ENCODE measurements around the gene LMLN.
"Not testable (repeated sequence)": the region's sequence is repeated elsewhere in the genome, so short reads cannot be mapped to it uniquely, and the experiment has no call there.

The LMLN gene

GRCh38 chr3:197950677-197951061, 9.3 kb upstream of the LMLN start:
- Mint-ChIP-seq H3K4me1 (peaks cover 56% of the 10 kb centered on the region), H3K9me3 (no peaks in the 10 kb centered on the region)

GRCh38 chr3:197951392-197951990, 8.5 kb upstream of the LMLN start:
- peaks cover 56% of the 10 kb centered on the region for H3K4me1 Mint-ChIP-seq
- H3K4me3 Mint-ChIP-seq: peak overlapping the region; percentile 100
- H3K27me3 Mint-ChIP-seq: no peaks in the 10 kb centered on the region
- peak overlapping the region; percentile 99 for H3K27ac Mint-ChIP-seq
- ATAC-seq: no peak
- H3K9me3 Mint-ChIP-seq: no peaks in the 10 kb centered on the region
- H3K36me3 Mint-ChIP-seq: peaks cover 55% of the 10 kb centered on the region

More at GRCh38 chr3:197950677-197951061, 9.3 kb upstream of the LMLN start:
- H3K36me3 Mint-ChIP-seq: peaks cover 51% of the 10 kb centered on the region
- no peaks in the 10 kb centered on the region for H3K27me3 Mint-ChIP-seq
- no peak for ATAC-seq
- peak overlapping the region; percentile 99 for H3K27ac Mint-ChIP-seq
- H3K4me3 Mint-ChIP-seq: peak overlapping the region; percentile 100

- Mint-ChIP-seq H3K4me1 (peaks cover 63% of the 10 kb centered on the region), H3K27me3 (no peaks in the 10 kb centered on the region), H3K4me3 (peak overlapping the region; percentile 62), H3K9me3 (no peaks in the 10 kb centered on the region), H3K36me3 (peaks cover 64% of the 10 kb centered on the region), H3K27ac (peak overlapping the region; percentile 99)
- ATAC-seq: no peak
Measured at GRCh38 chr3:197952440-197952839, 7.6 kb upstream of the LMLN start.

- Mint-ChIP-seq H3K9me3 (no peaks in the 10 kb centered on the region), H3K4me3 (peak overlapping the region; percentile 42), H3K36me3 (peaks cover 70% of the 10 kb centered on the region), H3K27me3 (no peaks in the 10 kb centered on the region), H3K27ac (no peak overlapping the region), H3K4me1 (peaks cover 72% of the 10 kb centered on the region)
- no peak for ATAC-seq
Measured at GRCh38 chr3:197953325-197953724, 6.7 kb upstream of the LMLN start.

GRCh38 chr3:197953881-197954280, 6.1 kb upstream of the LMLN start:
- no peaks in the 10 kb centered on the region for H3K9me3 Mint-ChIP-seq
- peaks cover 73% of the 10 kb centered on the region for H3K36me3 Mint-ChIP-seq
- no peak overlapping the region for H3K27ac Mint-ChIP-seq
- ATAC-seq: no peak
- peaks cover 77% of the 10 kb centered on the region for H3K4me1 Mint-ChIP-seq
- H3K27me3 Mint-ChIP-seq: no peaks in the 10 kb centered on the region
- peak overlapping the region; percentile 42 for H3K4me3 Mint-ChIP-seq

GRCh38 chr3:197955892-197956477, 4.0 kb upstream of the LMLN start:
- Mint-ChIP-seq H3K4me1 (peaks cover 74% of the 10 kb centered on the region), H3K9me3 (no peaks in the 10 kb centered on the region), H3K36me3 (peaks cover 67% of the 10 kb centered on the region), H3K27me3 (no peaks in the 10 kb centered on the region), H3K27ac (no peak overlapping the region), H3K4me3 (no peak overlapping the region)
- ATAC-seq: no peak

GRCh38 chr3:197956626-197956988, 3.4 kb upstream of the LMLN start:
- Mint-ChIP-seq H3K4me3 (no peak overlapping the region), H3K9me3 (no peaks in the 10 kb centered on the region), H3K36me3 (peaks cover 61% of the 10 kb centered on the region), H3K4me1 (peaks cover 70% of the 10 kb centered on the region), H3K27ac (no peak overlapping the region), H3K27me3 (no peaks in the 10 kb centered on the region)
- ATAC-seq: no peak

GRCh38 chr3:197957790-197958133, 2.3 kb upstream of the LMLN start:
- peaks cover 59% of the 10 kb centered on the region for H3K4me1 Mint-ChIP-seq
- no peak overlapping the region for H3K4me3 Mint-ChIP-seq
- H3K27ac Mint-ChIP-seq: peak overlapping the region; percentile 20
- no peaks in the 10 kb centered on the region for H3K9me3 Mint-ChIP-seq
- no peaks in the 10 kb centered on the region for H3K27me3 Mint-ChIP-seq
- peaks cover 51% of the 10 kb centered on the region for H3K36me3 Mint-ChIP-seq
- no peak for ATAC-seq

GRCh38 chr3:197958346-197958745, 1.7 kb upstream of the LMLN start:
- Mint-ChIP-seq H3K4me3 (peak overlapping the region; percentile 3), H3K9me3 (no peaks in the 10 kb centered on the region), H3K27me3 (no peaks in the 10 kb centered on the region), H3K27ac (peak overlapping the region; percentile 1), H3K36me3 (peaks cover 45% of the 10 kb centered on the region), H3K4me1 (peaks cover 53% of the 10 kb centered on the region)
- ATAC-seq: no peak

GRCh38 chr3:197958848-197959247, 1.2 kb upstream of the LMLN start:
- ATAC-seq, H3K9me3 Mint-ChIP-seq, H3K27me3 Mint-ChIP-seq: not testable (repeated sequence)
- peaks cover 40% of the 10 kb centered on the region for H3K36me3 Mint-ChIP-seq
- H3K4me1 Mint-ChIP-seq: peaks cover 48% of the 10 kb centered on the region
- peak overlapping the region; percentile 1 for H3K27ac Mint-ChIP-seq
- H3K4me3 Mint-ChIP-seq: peak overlapping the region; percentile 53

GRCh38 chr3:197959500-197959890, 522 bp upstream of the LMLN start:
- no peaks in the 10 kb centered on the region for H3K9me3 Mint-ChIP-seq
- no peaks in the 10 kb centered on the region for H3K27me3 Mint-ChIP-seq
- H3K27ac Mint-ChIP-seq: peak overlapping the region; percentile 81
- H3K4me1 Mint-ChIP-seq: peaks cover 42% of the 10 kb centered on the region
- ATAC-seq: no peak
- H3K4me3 Mint-ChIP-seq: peak overlapping the region; percentile 91
- H3K36me3 Mint-ChIP-seq: peaks cover 33% of the 10 kb centered on the region

- no peak for ATAC-seq
- Mint-ChIP-seq H3K27me3 (no peaks in the 10 kb centered on the region), H3K27ac (peak overlapping the region; percentile 81), H3K4me1 (peaks cover 37% of the 10 kb centered on the region), H3K9me3 (no peaks in the 10 kb centered on the region), H3K36me3 (peaks cover 20% of the 10 kb centered on the region), H3K4me3 (peak overlapping the region; percentile 91)
Measured at GRCh38 chr3:197960694-197961581, 921 bp downstream of the LMLN start.

- Mint-ChIP-seq H3K36me3 (peaks cover 18% of the 10 kb centered on the region), H3K4me1 (peaks cover 37% of the 10 kb centered on the region), H3K27me3 (no peaks in the 10 kb centered on the region), H3K4me3 (no peak overlapping the region), H3K9me3 (no peaks in the 10 kb centered on the region), H3K27ac (no peak overlapping the region)
- no peak for ATAC-seq
Measured at GRCh38 chr3:197961582-197961945, 1.5 kb downstream of the LMLN start.

- Mint-ChIP-seq H3K36me3 (peaks cover 12% of the 10 kb centered on the region), H3K4me3 (no peak overlapping the region), H3K27me3 (no peaks in the 10 kb centered on the region), H3K4me1 (peaks cover 24% of the 10 kb centered on the region), H3K9me3 (peaks cover 3% of the 10 kb centered on the region), H3K27ac (no peak overlapping the region)
- no peak for ATAC-seq
Measured at GRCh38 chr3:197963019-197963637, 3.1 kb downstream of the LMLN start.

- H3K4me3 Mint-ChIP-seq, H3K27me3 Mint-ChIP-seq, ATAC-seq, H3K36me3 Mint-ChIP-seq, H3K4me1 Mint-ChIP-seq, H3K9me3 Mint-ChIP-seq, H3K27ac Mint-ChIP-seq: not testable (repeated sequence)
Measured at GRCh38 chr3:197967337-197967989, 7.4 kb downstream of the LMLN start.
